HCT116 (cell line): ENCODE results near the gene TMC3. TPM values are rescaled to one million over a fixed set of nuclear protein-coding genes. Genes with fewer than 3 reads are reported as not detected.
A peak's percentile ranks its signal among the peaks of the same experiment; 100 is the strongest.

ENCODE experiments used
- ATAC-seq: fragments of 200-7000 bp; cut with Tn5 transposase; 2 replicates; pipeline ENCODE4 v1.9.1; 2020; ENCODE audit warnings: mild to moderate bottlenecking, moderate library complexity
- BruUV-seq: library from RNA; stranded (reverse); fragments of 400-500 nt; replicated peaks from 2 replicates; lab custom pipeline; 2021; lab: Mats Ljungman, UMichigan
- CTCF ChIA-PET: fragments of 300-600 bp; sonication (Branson Sonifier 250); formaldehyde crosslinking; loops from one replicate; lab custom pipeline; 2021; ENCODE audit warnings: antibody characterized with exemption; lab: Charles Lee
- POLR2A ChIA-PET: fragments of 300-600, 350-600 bp; sonication (Branson Sonifier 250); formaldehyde crosslinking; loops from one replicate; lab custom pipeline; 2021; ENCODE audit warnings: antibody characterized with exemption; lab: Charles Lee
- RAD21 ChIA-PET, 2 experiments: fragments of 300-600 bp; sonication (Branson Sonifier 250); formaldehyde crosslinking; loops; one replicate each; lab custom pipeline; 2023; ENCODE audit warnings: low total read pairs in 2 of 2; ENCODE audit not compliant: uncharacterized antibody in 2 of 2, unreplicated experiment in 2 of 2, low non-redundant PET in 1 of 2; lab: Charles Lee
- DNase-seq: peaks from one replicate; pipeline ENCODE4 v3.0.0-alpha.2; 2010; ENCODE audit warnings: low read depth, low spot score
- H2AFZ ChIP-seq: fragments of 200-600 bp; shearing (Covaris generic), sonication (generic); 2 replicates; pipeline ENCODE4 v1.6.1; 2017; ENCODE audit warnings: low read depth, mixed run types, mixed read lengths, antibody characterized with exemption, low read length; ENCODE audit not compliant: poor library complexity, severe bottlenecking
- H3K27ac ChIP-seq: 2 replicates; pipeline ENCODE4 v1.5.1; 2012; ENCODE audit warnings: low read depth, low read length
- H3K27me3 ChIP-seq: fragments of 200-600 bp; sonication (generic); 2 replicates; pipeline ENCODE4 v1.6.1; 2016; ENCODE audit warnings: mixed run types, low read length, mixed read lengths; ENCODE audit not compliant: insufficient read depth
- H3K36me3 ChIP-seq, 2 experiments: fragments of 200-500 bp in 1 of 2; fragments of 200-600 bp in 1 of 2; sonication (Bioruptor generic) in 1 of 2; sonication (generic) in 1 of 2; 2 replicates each; pipeline versions ENCODE4 v1.5.1 to v1.6.1; 2014 to 2016; ENCODE audit warnings: low read length in 2 of 2, inconsistent platforms in 1 of 2, mixed read lengths in 1 of 2, mixed run types in 1 of 2; ENCODE audit not compliant: insufficient read depth in 2 of 2, control insufficient read depth in 1 of 2
- H3K4me1 ChIP-seq, 2 experiments: fragments of 200-600 bp in 1 of 2; sonication (generic) in 1 of 2; 2 replicates each; pipeline versions ENCODE4 v1.5.1 to v1.6.1; 2012 to 2017; ENCODE audit warnings: low read length in 2 of 2, inconsistent platforms in 1 of 2, mild to moderate bottlenecking in 1 of 2, mixed read lengths in 1 of 2, mixed run types in 1 of 2, moderate library complexity in 1 of 2; ENCODE audit not compliant: insufficient read depth in 2 of 2, control insufficient read depth in 1 of 2
- H3K4me2 ChIP-seq: fragments of 200-600 bp; sonication (generic); 2 replicates; pipeline ENCODE4 v1.6.1; 2017; ENCODE audit warnings: mixed run types, low read length, mixed read lengths
- H3K4me3 ChIP-seq, 2 experiments: fragments of 200-600 bp in 1 of 2; sonication (generic) in 1 of 2; replicated peaks in 1 of 2; 2 replicates each; pipeline ENCODE4 v1.5.1; 2011 to 2016; ENCODE audit warnings: low read length in 2 of 2, control low read depth in 1 of 2, low read depth in 1 of 2, mild to moderate bottlenecking in 1 of 2, mixed read lengths in 1 of 2, mixed run types in 1 of 2
- H3K79me2 ChIP-seq: fragments of 200-600 bp; sonication (generic); 2 replicates; pipeline ENCODE4 v1.6.1; 2017; ENCODE audit warnings: mild to moderate bottlenecking, mixed run types, low read length, moderate library complexity, mixed read lengths; ENCODE audit not compliant: insufficient read depth
- H3K9ac ChIP-seq: fragments of 200-600 bp; sonication (generic); 2 replicates; pipeline ENCODE4 v1.6.1; 2016; ENCODE audit warnings: low read length, mixed read lengths
- H3K9me2 ChIP-seq: fragments of 200-600 bp; sonication (generic), shearing (Covaris generic); 2 replicates; pipeline ENCODE4 v1.6.1; 2017; ENCODE audit warnings: mixed run types, mild to moderate bottlenecking, moderate library complexity; ENCODE audit not compliant: insufficient read depth
- H3K9me3 ChIP-seq, 2 experiments: fragments of 200-500 bp in 1 of 2; fragments of 200-600 bp in 1 of 2; sonication (Bioruptor generic) in 1 of 2; sonication (generic) in 1 of 2; 2 replicates each; pipeline ENCODE4 v1.6.1; 2014 to 2017; ENCODE audit warnings: low read length in 2 of 2, mixed read lengths in 2 of 2, inconsistent platforms in 1 of 2, low read depth in 1 of 2, mild to moderate bottlenecking in 1 of 2, mixed run types in 1 of 2, moderate library complexity in 1 of 2; ENCODE audit not compliant: control insufficient read depth in 1 of 2, insufficient read depth in 1 of 2
- H4K20me1 ChIP-seq: fragments of 200-600 bp; sonication (generic), shearing (Covaris generic); 2 replicates; pipeline ENCODE4 v1.6.1; 2017; ENCODE audit warnings: mixed run types, mild to moderate bottlenecking, moderate library complexity; ENCODE audit not compliant: insufficient read depth
- ATF3 ChIP-seq: IDR thresholded peaks from 2 replicates; pipeline ENCODE4 v1.6.1; 2012
- CEBPB ChIP-seq: IDR thresholded peaks from 2 replicates; pipeline ENCODE4 v1.6.1; 2012; ENCODE audit warnings: low read depth
- JUND ChIP-seq: IDR thresholded peaks from 2 replicates; pipeline ENCODE4 v1.6.1; 2012
- POLR2A ChIP-seq: IDR thresholded peaks from 2 replicates; pipeline ENCODE4 v1.7.0; 2011; ENCODE audit warnings: borderline replicate concordance; ENCODE audit not compliant: insufficient read depth, insufficient read length; ENCODE audit errors: extremely low read depth
- POLR2AphosphoS5 ChIP-seq: IDR thresholded peaks from 2 replicates; pipeline ENCODE4 v1.6.1; 2011; ENCODE audit warnings: mild to moderate bottlenecking, low read depth, low read length, moderate library complexity
- SP1 ChIP-seq: IDR thresholded peaks from 2 replicates; pipeline ENCODE4 v1.6.1; 2012; ENCODE audit warnings: low read depth
- TCF7L2 ChIP-seq: IDR thresholded peaks from 2 replicates; pipeline ENCODE4 v1.7.0; 2011; ENCODE audit warnings: borderline replicate concordance, inconsistent platforms; ENCODE audit not compliant: insufficient read depth, insufficient read length; ENCODE audit errors: extremely low read depth
- ZNF274 ChIP-seq: fragments of 200-500 bp; sonication (Bioruptor generic); IDR thresholded peaks from 2 replicates; pipeline ENCODE4 v1.6.1; 2014; ENCODE audit warnings: mild to moderate bottlenecking, low read depth, low read length, inconsistent platforms
- intact Hi-C: fragments of 100-400 bp; cut with micrococcal nuclease; formaldehyde crosslinking; loops from 2 replicates; pipeline ENCODE4 v1.10.0; 2022
- total RNA-seq: library from RNA; stranded (reverse); gene quantifications from one replicate; pipeline ENCODE4 v1.2.1, GENCODE V29; 2021; ENCODE audit not compliant: unreplicated experiment
- TF ChIP-seq, protein P1 (sequence below): IDR thresholded peaks from 2 replicates; pipeline ENCODE4 v1.6.1; 2012

TMC3 gene
- total RNA-seq, 1 experiment from 2014 or later, result not detected

- Histone ChIP-seq H3K4me3 (peak within 1 kb of the TSS; percentile 71 to 81), H3K36me3 (no peaks in the 10 kb centered on the region), H3K9me3 (no peaks in the 10 kb centered on the region), H3K9me2 (no peaks in the 10 kb centered on the region), H3K79me2 (no peaks in the 10 kb centered on the region), H3K9ac (peak within 1 kb of the TSS; percentile 76), H3K4me2 (peak within 1 kb of the TSS; percentile 98), H2AFZ (peak within 1 kb of the TSS; percentile 100), H3K27me3 (no peaks in the 10 kb centered on the region), H3K4me1 (peaks cover 2 to 16% of the 10 kb centered on the region in 2 experiments; a peak in 3 of 4 replicates), H4K20me1 (no peaks in the 10 kb centered on the region), H3K27ac (no peak within 1 kb of the TSS)
- DNase-seq, result peak; percentile 90
- no TSS peak for BruUV-seq
- ChIA-PET CTCF (interaction anchor here (1.1 to 1.2 kb wide), 2 partner anchors 13 to 58 kb away, joined by 6 to 9 read pairs; no protein-coding TSS in a partner anchor), RAD21 (interaction anchor here in 1 of 2 experiments (1.3 kb wide), 1 partner anchor 58 kb away, joined by 4 read pairs; no protein-coding TSS in a partner anchor), POLR2A (interaction anchor here (0.6 to 1.5 kb wide), 10 partner anchors 11 to 58 kb away, joined by 3 to 5 read pairs (median 4); no protein-coding TSS in a partner anchor)
- intact Hi-C loops, result loop anchor here (10.0 kb wide), 1 partner anchor 329 kb away; no protein-coding TSS in a partner anchor
- TF ChIP-seq CEBPB (no peak), JUND (no peak), SP1 (peak; percentile 72), POLR2AphosphoS5 (peak; percentile 85), ZNF274 (no peak), POLR2A (peak; percentile 35), TCF7L2 (peak; percentile 48), ATF3 (no peak)
- TF ChIP-seq, protein P1, sequence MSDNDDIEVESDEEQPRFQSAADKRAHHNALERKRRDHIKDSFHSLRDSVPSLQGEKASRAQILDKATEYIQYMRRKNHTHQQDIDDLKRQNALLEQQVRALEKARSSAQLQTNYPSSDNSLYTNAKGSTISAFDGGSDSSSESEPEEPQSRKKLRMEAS, result peak; percentile 44
- ATAC-seq, result peak; percentile 100
Observed at GRCh38 chr15:81323944-81324881, 49.8 kb downstream of the TMC3 start, which contains the start of gene STARD5. Gene STARD5, minus strand, starts transcription at chr15:81324141. Its CDS starts 42 bp downstream, at chr15:81324099.
